Neural progenitor cell (in vitro differentiated cells): ENCODE measurements around the gene RNF13.

Experiments
- CTCF ChIP-seq: fragments of 200-600 bp; sonication (generic); IDR thresholded peaks from 2 replicates; pipeline ENCODE4 v1.5.1; 2017; ENCODE audit warnings: antibody characterized with exemption, mild to moderate bottlenecking
- EZH2 ChIP-seq: fragments of 200-600 bp; sonication (generic); IDR thresholded peaks from 2 replicates; pipeline ENCODE4 v1.6.1; 2017; ENCODE audit warnings: antibody characterized with exemption, mild to moderate bottlenecking, moderate library complexity
- EZH2phosphoT487 ChIP-seq: fragments of 200-600 bp; sonication (generic); IDR thresholded peaks from 2 replicates; pipeline ENCODE4 v1.6.1; 2017; ENCODE audit warnings: antibody characterized with exemption

GRCh38 chr3:149955449-149955848 lies 142.4 kb downstream of the RNF13 start:
- no peak for TF ChIP-seq CTCF
- no peak for TF ChIP-seq EZH2
- TF ChIP-seq EZH2phosphoT487, result no peak
